ENCODE measurements around the gene CTPS1.

CTPS1 gene

DNA sequence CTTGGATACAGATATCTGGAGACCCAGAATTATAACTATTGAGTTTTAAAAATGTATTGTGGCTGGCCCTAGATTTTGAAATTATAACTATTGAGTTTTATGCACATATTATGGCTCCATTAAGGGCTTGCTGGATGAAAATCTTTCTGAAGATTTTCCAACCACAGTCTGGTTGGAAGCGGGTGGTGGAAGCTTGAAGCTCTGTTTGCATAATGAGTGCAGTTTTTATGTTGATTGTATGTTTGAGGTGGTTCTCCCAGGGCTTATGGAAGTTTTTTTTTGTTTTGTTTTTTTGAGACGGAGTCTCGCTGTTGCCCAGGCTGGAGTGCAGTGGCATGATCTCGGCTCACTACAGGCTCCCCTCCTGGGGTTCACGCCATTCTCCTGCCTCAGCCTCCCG is 10.1 kb upstream of the CTPS1 start:
- DNase-seq = no peak

DNA sequence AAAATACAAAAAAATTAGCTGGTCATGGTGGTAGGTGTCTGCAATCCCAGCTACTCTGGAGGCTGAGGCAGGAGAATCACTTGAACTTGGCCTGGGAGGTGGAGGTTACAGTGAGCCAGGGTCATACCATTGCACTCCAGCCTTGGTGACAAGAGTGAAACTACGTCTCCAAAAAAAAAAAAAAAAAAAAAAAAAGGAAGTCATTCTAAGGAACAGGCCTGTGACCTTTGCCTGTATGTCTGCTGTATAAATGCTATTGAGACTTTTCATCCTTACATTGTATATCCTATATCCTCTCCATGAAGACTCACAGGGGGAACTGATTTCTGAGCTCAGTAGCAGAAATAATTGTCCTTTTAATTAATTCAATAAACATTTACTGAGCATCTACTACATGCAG is 7.5 kb upstream of the CTPS1 start:
- DNase-seq = no peak

DNA sequence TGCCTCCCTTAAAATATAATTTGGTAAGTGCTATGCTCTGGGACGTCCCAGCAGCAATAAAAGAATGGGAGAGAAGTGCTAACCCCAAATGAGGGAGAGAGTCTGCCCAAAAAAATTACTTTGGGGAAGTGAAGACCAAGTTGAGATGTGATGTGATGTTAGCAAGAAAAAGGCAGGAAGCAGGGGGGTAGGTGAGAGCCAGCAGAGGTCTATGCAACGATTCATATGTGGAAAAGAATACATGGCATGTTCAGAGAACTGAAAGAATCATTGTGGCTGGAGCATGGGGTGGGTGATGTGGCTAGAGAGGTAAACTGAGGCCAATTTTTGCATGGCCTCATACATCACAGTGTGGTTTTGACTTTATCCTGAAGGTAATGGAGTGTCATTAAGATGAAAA is 5.6 kb upstream of the CTPS1 start:
- no peak for DNase-seq

DNA sequence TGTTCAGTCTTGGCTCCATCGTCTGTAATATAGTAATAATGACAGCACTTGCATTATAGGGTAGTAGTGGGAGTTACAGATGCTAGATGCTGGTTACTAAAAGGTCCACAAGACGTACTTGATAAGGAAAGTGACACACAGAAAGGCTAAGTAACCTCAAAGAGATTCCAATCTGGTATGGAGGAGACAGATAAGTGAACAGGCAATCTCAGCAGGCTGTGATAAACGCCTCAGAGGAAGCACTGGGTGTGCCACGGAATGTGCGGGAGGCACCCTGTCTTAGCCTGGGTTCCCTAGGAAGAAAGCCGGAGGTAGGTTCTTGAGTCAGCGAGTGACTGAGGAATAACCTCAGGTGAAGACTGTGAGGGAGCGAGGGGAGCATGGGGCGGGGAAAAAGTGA is 4.6 kb upstream of the CTPS1 start:
- no peak for DNase-seq

DNA sequence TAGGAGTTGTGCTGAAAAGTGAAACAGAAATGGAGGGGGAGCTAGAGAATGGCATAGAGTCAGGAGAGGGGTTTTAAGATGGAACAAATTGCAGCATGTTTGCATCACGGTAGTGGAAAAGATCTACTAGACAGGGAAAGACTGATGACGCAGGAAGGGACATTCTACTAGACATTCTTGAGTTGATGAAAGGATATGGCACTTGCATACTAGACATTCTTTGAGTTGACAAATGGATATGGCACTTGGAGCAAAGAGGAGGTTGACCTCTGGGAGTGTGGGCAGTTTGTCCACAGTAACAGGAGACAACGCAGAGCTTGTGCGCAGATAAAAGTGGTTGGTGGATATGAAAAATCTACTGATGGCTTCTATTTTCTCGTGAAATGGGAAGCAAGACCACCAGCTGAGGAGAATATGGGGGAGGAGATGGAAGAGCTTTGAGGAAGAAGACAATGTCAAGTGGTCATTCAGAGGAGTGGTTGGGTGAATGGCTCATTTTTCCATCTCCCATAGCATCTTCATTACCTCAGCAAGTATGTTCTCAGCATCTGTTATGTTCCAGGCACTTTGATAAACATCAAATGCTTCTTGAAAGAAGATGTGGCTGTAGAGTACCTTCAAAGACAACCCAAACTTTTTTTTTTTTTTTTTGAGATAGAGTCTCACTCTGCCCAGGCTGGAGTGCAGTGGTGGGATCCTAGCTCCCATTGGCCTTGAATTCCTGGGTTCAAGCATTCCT is 2.4 kb upstream of the CTPS1 start:
- DNase-seq = no peak

DNA sequence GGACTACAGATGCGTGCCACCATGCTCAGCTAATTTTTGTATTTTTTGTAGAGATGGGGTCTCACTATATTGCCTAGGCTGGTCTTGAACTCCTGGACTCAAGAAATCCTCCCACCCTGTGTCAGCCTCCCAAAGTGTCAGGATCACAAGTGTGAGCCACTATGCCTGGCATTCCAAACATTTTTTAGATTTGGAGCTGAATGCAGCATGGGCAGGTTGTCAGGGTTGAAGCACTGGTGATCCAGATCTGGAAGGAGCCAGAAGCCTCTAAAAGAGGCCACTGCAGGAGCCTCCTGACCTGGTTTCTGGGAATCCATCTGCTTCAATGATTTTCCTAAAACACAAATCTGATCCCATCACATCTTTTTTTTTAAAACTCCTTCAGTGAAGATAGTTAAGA is 1.8 kb upstream of the CTPS1 start:
- no peak for DNase-seq

DNA sequence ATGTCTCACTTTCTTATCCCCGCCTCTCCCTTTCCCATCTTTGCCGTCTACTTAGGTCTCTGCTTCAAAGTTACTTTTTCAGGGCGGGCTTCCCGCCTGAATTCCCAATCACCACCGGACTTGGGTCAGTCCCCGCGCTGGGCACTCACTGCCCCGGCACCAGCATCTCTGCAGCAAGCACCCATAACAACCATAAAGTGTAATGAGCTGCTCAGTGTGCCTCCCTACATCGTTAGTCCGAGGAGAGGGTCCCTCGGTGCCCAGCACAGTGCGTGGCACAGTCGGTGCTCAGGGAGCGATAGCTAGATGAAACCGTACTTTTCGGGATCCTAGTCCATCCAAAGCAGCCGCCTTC is 633 bp upstream of the CTPS1 start:
- DNase-seq = no peak

DNA sequence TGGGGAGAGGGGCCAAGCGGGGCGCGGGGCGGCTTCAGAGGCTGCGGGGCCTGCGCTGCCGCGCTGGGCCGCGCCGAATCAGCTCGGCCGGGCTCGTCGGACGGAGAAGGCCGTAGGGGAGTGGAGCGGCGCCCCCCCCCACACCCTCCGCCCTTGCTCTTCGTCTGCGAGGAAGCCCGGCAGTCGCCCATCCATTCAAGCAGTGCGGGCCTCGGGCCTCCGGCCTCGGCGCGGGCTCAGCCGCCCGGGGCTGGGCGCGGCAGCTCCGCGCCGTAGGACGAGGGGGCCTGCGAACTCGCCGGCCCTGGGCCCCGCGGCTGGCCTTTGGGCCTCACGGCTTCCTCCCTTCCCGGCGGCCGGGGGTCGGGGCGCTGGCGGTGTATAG is 564 bp downstream of the CTPS1 start:
- DNase-seq = no peak

DNA sequence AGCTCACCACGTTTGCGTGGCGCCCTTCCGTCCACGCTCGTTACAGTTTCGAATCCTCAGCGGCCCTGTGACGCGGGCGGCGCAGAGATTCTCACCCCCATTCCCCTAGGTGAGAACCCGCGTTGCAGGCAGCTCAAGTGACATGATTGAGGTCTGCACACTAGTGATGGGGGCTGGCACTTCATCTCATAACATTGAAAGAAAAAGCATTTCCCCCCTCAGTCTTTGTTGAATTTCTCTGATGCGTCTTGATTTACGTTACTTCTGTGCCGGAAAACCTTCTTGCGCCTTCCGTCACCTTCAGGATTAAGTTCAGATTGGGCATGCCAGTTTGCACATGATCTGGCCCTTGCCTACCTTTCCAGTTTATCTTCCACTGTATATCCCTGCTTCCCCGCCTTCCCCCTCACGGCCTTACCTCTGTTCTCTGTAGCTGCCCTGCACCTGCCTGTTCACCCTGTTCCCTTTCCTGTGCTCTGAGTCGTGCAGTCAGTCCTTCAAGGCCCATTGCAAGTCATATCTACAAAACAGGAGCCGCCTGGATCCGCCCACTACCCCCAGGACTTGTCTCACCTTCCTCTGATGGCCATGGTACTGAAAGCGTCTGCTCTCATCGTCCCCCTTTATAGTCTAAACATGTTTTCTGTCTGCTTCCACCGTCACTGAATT is 1.1 kb downstream of the CTPS1 start:
- peak; percentile 41 for DNase-seq

GRCh38 chr1:40981691-40982448 is 2.4 kb downstream of the CTPS1 start:
- DNase-seq = no peak

- no peak for DNase-seq
Measured at GRCh38 chr1:40982721-40983120, 3.2 kb downstream of the CTPS1 start.

GRCh38 chr1:40983286-40983685 is 3.8 kb downstream of the CTPS1 start:
- no peak for DNase-seq

DNA sequence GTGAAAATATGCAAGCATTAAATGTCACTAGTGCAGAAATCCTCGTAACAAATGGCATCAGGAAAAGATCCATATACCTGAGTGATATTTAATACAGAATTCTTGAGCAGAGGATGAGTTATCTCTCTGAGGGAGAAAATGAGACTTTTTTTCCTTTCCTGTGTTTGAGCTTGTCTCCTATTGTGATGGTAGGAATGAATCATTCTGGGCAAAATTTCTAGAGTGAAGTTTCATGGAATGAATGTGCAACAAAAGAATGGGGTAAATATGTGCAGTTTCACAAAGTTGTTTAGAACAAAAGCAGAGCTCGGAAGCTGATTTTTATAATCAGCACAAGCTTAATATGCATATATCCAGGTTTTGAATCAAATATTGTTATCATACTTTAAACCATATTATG is 4.6 kb downstream of the CTPS1 start:
- no peak for DNase-seq

DNA sequence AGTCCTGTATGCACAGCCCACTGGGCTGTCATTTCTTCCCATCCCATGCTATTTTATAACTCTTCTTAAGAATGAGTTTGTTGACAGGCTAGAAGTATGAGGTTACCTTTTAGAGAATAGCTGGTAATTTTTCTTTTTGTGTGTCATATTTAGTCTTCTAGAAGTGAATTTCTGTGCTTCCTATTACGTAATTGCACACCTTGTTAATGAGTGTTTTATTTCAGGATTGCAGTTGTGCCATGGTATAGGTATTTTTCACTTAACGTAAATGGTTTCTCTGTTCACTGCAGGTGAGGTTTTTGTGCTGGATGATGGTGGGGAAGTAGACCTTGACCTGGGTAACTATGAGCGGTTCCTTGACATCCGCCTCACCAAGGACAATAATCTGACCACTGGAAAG is 5.0 kb downstream of the CTPS1 start:
- no peak for DNase-seq

DNA sequence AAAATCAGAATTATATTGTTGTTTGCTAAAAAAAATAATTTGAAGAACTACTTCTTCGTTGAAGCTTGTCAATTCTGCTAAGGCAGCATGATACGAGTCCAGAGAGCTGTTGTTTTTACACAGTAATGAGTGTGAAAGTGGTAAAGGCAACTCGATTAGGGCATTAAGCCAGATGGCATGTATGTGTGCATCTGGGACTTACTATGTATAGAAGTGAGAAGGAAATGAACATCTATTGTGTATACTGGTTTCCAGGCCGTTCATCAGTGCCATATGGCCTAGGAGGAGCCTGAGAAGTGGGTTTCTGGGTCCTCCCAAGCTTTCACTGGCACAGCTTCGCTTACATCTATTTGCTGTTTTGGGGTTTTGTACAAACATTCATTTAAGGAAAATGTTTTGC is 5.7 kb downstream of the CTPS1 start:
- no peak for DNase-seq

- DNase-seq = no peak
Measured at GRCh38 chr1:40985875-40986274, 6.4 kb downstream of the CTPS1 start.

GRCh38 chr1:40986328-40986783 is 6.9 kb downstream of the CTPS1 start:
- DNase-seq = no peak

DNA sequence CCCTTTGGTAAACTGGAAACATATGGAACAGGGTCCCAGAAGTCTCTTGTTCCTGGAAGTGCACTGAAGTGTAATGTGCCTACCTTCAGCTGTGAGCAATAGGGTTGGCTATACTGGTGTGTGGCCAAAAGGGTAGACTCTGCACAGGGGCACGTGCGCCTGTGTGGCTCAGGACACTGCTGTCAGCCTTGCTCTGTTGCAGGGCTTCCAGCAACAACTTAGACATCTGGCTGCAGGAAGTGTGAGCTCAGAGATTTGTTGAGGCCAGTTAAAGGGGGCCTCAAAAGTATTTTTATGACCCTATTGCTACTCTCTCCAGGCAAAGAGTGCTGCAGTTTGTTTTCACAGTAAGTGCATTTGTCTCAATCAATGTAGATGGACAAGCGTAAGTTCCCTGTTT is 7.5 kb downstream of the CTPS1 start:
- DNase-seq = no peak

- DNase-seq = no peak
Measured at GRCh38 chr1:40987439-40988276, 8.2 kb downstream of the CTPS1 start.

DNA sequence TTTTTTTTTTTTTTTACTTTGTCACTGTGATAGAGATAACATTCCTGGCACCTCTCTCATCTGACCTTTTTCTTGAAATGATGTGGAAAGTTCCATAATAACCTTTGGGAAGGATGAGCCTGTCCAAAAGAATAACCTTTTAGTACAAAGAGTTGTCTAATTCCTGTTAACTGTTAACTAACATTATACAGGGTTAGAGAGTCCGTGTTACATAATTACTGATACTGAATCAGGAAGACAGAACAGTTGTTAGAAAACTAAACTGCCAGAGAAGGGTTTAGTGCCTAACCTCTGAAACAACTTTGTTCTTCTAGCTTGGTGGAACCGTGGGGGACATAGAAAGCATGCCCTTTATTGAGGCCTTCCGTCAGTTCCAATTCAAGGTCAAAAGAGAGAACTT is 8.8 kb downstream of the CTPS1 start:
- DNase-seq = no peak

- no peak for DNase-seq
Measured at GRCh38 chr1:40989066-40989465, 9.6 kb downstream of the CTPS1 start.

DNA sequence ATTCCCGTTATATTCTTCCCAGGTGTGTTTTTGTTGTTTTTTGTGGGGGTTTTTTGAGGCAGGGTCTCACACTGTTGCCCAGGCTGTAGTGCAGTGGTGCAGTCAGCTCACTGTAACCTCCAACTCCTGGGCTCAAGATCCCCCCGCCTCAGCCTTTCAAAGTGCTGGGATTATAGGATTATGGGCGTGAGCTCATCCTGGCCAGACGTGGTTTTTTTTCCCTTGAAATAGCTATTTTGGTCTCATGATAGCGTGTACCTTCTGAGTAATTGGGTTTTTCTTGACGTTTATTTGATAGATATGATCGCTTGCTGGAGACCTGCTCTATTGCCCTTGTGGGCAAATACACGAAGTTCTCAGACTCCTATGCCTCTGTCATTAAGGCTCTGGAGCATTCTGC is 17.6 kb downstream of the CTPS1 start:
- no peak for DNase-seq

- no peak for DNase-seq
Measured at GRCh38 chr1:40998668-40999067, 19.2 kb downstream of the CTPS1 start.
